CD14-positive monocyte (primary cell): ENCODE measurements around the gene ADGRE1. TPM values are rescaled to one million over a fixed set of nuclear protein-coding genes. Genes with fewer than 3 reads are reported as not detected.

Experiments used
- DNase-seq, 3 donors: peaks; one replicate each; pipeline ENCODE4 v3.0.0-alpha.2; 2011 to 2022
- H2AFZ ChIP-seq: 2 replicates; pipeline ENCODE4 v1.6.0; 2012; ENCODE audit warnings: mild to moderate bottlenecking, low read depth, low read length, inconsistent platforms; ENCODE audit not compliant: insufficient read depth, poor library complexity, severe bottlenecking
- H3K27ac ChIP-seq, 2 donors: 1 replicate in 1 of 2; 2 replicates in 1 of 2; pipeline ENCODE4 v1.5.1; 2012 to 2013; ENCODE audit warnings: low read length in 2 of 2, control low read depth in 1 of 2, inconsistent platforms in 1 of 2, low read depth in 1 of 2, mild to moderate bottlenecking in 1 of 2
- H3K27me3 ChIP-seq, 2 donors: one replicate each; pipeline versions ENCODE4 v1.6.0 to v1.6.1; 2011 to 2013; ENCODE audit warnings: low read length in 2 of 2; ENCODE audit not compliant: control insufficient read depth in 2 of 2, insufficient read depth in 2 of 2
- H3K36me3 ChIP-seq, 2 donors: replicated peaks in 1 of 2; 1 replicate in 1 of 2; 2 replicates in 1 of 2; pipeline versions ENCODE4 v1.5.1 to v1.6.1; 2012 to 2013; ENCODE audit warnings: low read length in 2 of 2, control low read depth in 1 of 2, inconsistent platforms in 1 of 2, mild to moderate bottlenecking in 1 of 2; ENCODE audit not compliant: insufficient read depth in 2 of 2, control insufficient read depth in 1 of 2
- H3K4me1 ChIP-seq, 2 donors: 1 replicate in 1 of 2; 2 replicates in 1 of 2; pipeline versions ENCODE4 v1.5.1 to v1.6.1; 2012 to 2013; ENCODE audit warnings: low read length in 2 of 2, control low read depth in 1 of 2, inconsistent platforms in 1 of 2, mild to moderate bottlenecking in 1 of 2, moderate library complexity in 1 of 2; ENCODE audit not compliant: insufficient read depth in 2 of 2, control insufficient read depth in 1 of 2
- H3K4me2 ChIP-seq: replicated peaks from 2 replicates; pipeline ENCODE3; 2012; ENCODE audit warnings: low read length, moderate library complexity, mild to moderate bottlenecking; ENCODE audit not compliant: poor library complexity, severe bottlenecking; ENCODE audit errors: extremely low read depth
- H3K4me3 ChIP-seq, 3 experiments: fragments of 200-600 bp in 1 of 3; sonication (generic) in 1 of 3; replicated peaks in 1 of 3; 1 replicate in 2 of 3; 2 replicates in 1 of 3; pipeline ENCODE4 v1.5.1; 2011 to 2013; ENCODE audit warnings: low read length in 3 of 3, mild to moderate bottlenecking in 3 of 3, control low read depth in 2 of 3, low read depth in 2 of 3, inconsistent platforms in 1 of 3, moderate library complexity in 1 of 3
- H3K79me2 ChIP-seq: 2 replicates; pipeline ENCODE4 v1.6.0; 2012; ENCODE audit warnings: mild to moderate bottlenecking, control low read depth, inconsistent platforms, low read length, moderate library complexity; ENCODE audit not compliant: insufficient read depth
- H3K9ac ChIP-seq: 2 replicates; pipeline ENCODE4 v1.6.0; 2017; ENCODE audit warnings: low read length, mild to moderate bottlenecking; ENCODE audit not compliant: insufficient read depth, poor library complexity, severe bottlenecking
- H3K9me3 ChIP-seq, 2 donors: replicated peaks in 1 of 2; 1 replicate in 1 of 2; 2 replicates in 1 of 2; pipeline versions ENCODE4 v1.5.1 to v1.6.1; 2012 to 2013; ENCODE audit warnings: low read length in 2 of 2, control low read depth in 1 of 2; ENCODE audit not compliant: control insufficient read depth in 1 of 2, insufficient read depth in 1 of 2
- H4K20me1 ChIP-seq: 2 replicates; pipeline ENCODE4 v1.6.0; 2012; ENCODE audit warnings: mild to moderate bottlenecking, low read length, control low read depth, moderate library complexity; ENCODE audit not compliant: insufficient read depth
- H3K27ac Mint-ChIP-seq, 7 donors: one replicate each; pipeline ENCODE4 v1.8.0; 2020; ENCODE audit warnings: mild to moderate bottlenecking in 7 of 7, mixed read lengths in 7 of 7, moderate library complexity in 6 of 7, inconsistent platforms in 2 of 7
- H3K27me3 Mint-ChIP-seq, 3 donors: one replicate each; pipeline ENCODE4 v1.8.0; 2021 to 2022; ENCODE audit warnings: low read depth in 3 of 3, mild to moderate bottlenecking in 3 of 3, mixed read lengths in 3 of 3, moderate library complexity in 3 of 3, inconsistent platforms in 1 of 3
- H3K36me3 Mint-ChIP-seq, 2 donors: one replicate each; pipeline ENCODE4 v1.8.0; 2020; ENCODE audit warnings: mixed read lengths in 2 of 2, inconsistent platforms in 1 of 2, mild to moderate bottlenecking in 1 of 2
- H3K4me1 Mint-ChIP-seq: one replicate; pipeline ENCODE4 v1.8.0; 2020; ENCODE audit warnings: mild to moderate bottlenecking, mixed read lengths
- H3K4me3 Mint-ChIP-seq, 2 donors: one replicate each; pipeline ENCODE4 v1.8.0; 2020; ENCODE audit warnings: mild to moderate bottlenecking in 2 of 2, mixed read lengths in 2 of 2, moderate library complexity in 1 of 2
- H3K9me3 Mint-ChIP-seq, 7 donors: one replicate each; pipeline ENCODE4 v1.8.0; 2020 to 2022; ENCODE audit warnings: mixed read lengths in 7 of 7, mild to moderate bottlenecking in 6 of 7, moderate library complexity in 6 of 7, inconsistent platforms in 2 of 7
- CTCF ChIP-seq: fragments of 200-600 bp; IDR thresholded peaks from one replicate; pipeline ENCODE4 v1.8.0; 2022; ENCODE audit warnings: antibody characterized with exemption, mild to moderate bottlenecking
- WGBS: methylation state at CpG from one replicate; pipeline ENCODE4 v1.1.5; 2013; ENCODE audit warnings: missing lambda C conversion rate; ENCODE audit not compliant: insufficient coverage; 5-methylcytosine and 5-hydroxymethylcytosine counted together
- intact Hi-C, 2 donors: fragments of 100-400 bp; cut with micrococcal nuclease; formaldehyde crosslinking; loops; one replicate each; pipeline versions ENCODE4 v1.15.0 to v1.15.1; 2023
- polyA plus RNA-seq, 3 donors: library from polyadenylated mRNA; depleted of rRNA in 1 of 3; unstranded in 2 of 3; stranded (reverse) in 1 of 3; fragments of 300-500 nt in 2 of 3; fragments of >200 nt in 1 of 3; fragmentation: Illumina TruSeq in 2 of 3; gene quantifications; 1 replicate in 2 of 3; 2 replicates in 1 of 3; pipeline ENCODE4 v1.2.3, GENCODE V29; 2012 to 2021

Gene ADGRE1
- polyA plus RNA-seq, 3 donors, result 13.9 to 37.7 (median 21.6) TPM

- no peak for DNase-seq
- H3K27ac ChIP-seq, result no peak overlapping the region
- peaks cover 86 to 97% of the 10 kb centered on the region in 2 donors for H3K36me3 ChIP-seq
- Mint-ChIP-seq H3K27me3 (peaks cover 0 to 2% (median 0%) of the 10 kb centered on the region in 3 donors), H3K36me3 (peaks cover 63 to 90% of the 10 kb centered on the region in 2 donors), H3K9me3 (no peaks in the 10 kb centered on the region), H3K27ac (no peak overlapping the region), H3K4me3 (no peak overlapping the region), H3K4me1 (peaks cover 7% of the 10 kb centered on the region)
- no peaks in the 10 kb centered on the region for H3K27me3 ChIP-seq
- H3K4me2 ChIP-seq, result no peak overlapping the region
- 100% methylated on average over 2 of the region's 3 CpGs for WGBS
- H2AFZ ChIP-seq, result no peak overlapping the region
- H3K79me2 ChIP-seq, result no peaks in the 10 kb centered on the region
- peaks cover 64% of the 10 kb centered on the region for H4K20me1 ChIP-seq
- H3K4me1 ChIP-seq, result no peaks in the 10 kb centered on the region
- intact Hi-C loops, result no loop called here
- H3K9ac ChIP-seq, result no peak overlapping the region
- no peaks in the 10 kb centered on the region for H3K9me3 ChIP-seq
- no peak overlapping the region for H3K4me3 ChIP-seq
- TF ChIP-seq CTCF, result no peak
These were observed 49.2 kb upstream of the ADGRE1 start for GRCh38 chr19:6838062-6838655.

GRCh38 chr19:6842871-6843607 lies 44.3 kb upstream of the ADGRE1 start:
- Histone ChIP-seq H3K36me3 (peaks cover 65 to 79% of the 10 kb centered on the region in 2 donors), H3K9ac (no peak overlapping the region), H4K20me1 (peaks cover 58% of the 10 kb centered on the region), H3K27me3 (no peaks in the 10 kb centered on the region), H3K9me3 (no peaks in the 10 kb centered on the region), H3K79me2 (no peaks in the 10 kb centered on the region), H3K4me1 (no peaks in the 10 kb centered on the region), H3K4me2 (no peak overlapping the region), H3K27ac (no peak overlapping the region), H3K4me3 (no peak overlapping the region), H2AFZ (no peak overlapping the region)
- 98% methylated on average over 4 of the region's 5 CpGs for WGBS
- H3K36me3 Mint-ChIP-seq, result peaks cover 48 to 75% of the 10 kb centered on the region in 2 donors
- H3K4me3 Mint-ChIP-seq, result no peak overlapping the region
- intact Hi-C loops, result no loop called here
- peak overlapping the region in 5 of 7 donors; percentile 6 to 87 (median 74) for H3K27ac Mint-ChIP-seq
- H3K4me1 Mint-ChIP-seq, result no peaks in the 10 kb centered on the region
- no peak for TF ChIP-seq CTCF
- H3K27me3 Mint-ChIP-seq, result peaks cover 0 to 2% (median 0%) of the 10 kb centered on the region in 3 donors
- H3K9me3 Mint-ChIP-seq, result no peaks in the 10 kb centered on the region
- DNase-seq, result no peak
